Skeletal muscle satellite cell (primary cell): Measurements from ENCODE around the gene MAPK12.

Experiments
- H3K27me3 ChIP-seq: 2 replicates; pipeline ENCODE4 v1.7.0; 2013; ENCODE audit warnings: low read length; ENCODE audit not compliant: control insufficient read depth, insufficient read depth
- H3K36me3 ChIP-seq: 2 replicates; pipeline ENCODE4 v1.7.0; 2013; ENCODE audit warnings: mild to moderate bottlenecking, control low read depth, low read length; ENCODE audit not compliant: insufficient read depth
- H3K4me1 ChIP-seq: 2 replicates; pipeline ENCODE4 v1.7.0; 2013; ENCODE audit warnings: low read length; ENCODE audit not compliant: control insufficient read depth, insufficient read depth
- H3K4me2 ChIP-seq: 2 replicates; pipeline ENCODE4 v1.7.0; 2013; ENCODE audit warnings: mild to moderate bottlenecking, low read length
- H3K4me3 ChIP-seq: 2 replicates; pipeline ENCODE4 v1.7.0; 2013; ENCODE audit warnings: low read length
- H3K9ac ChIP-seq: 2 replicates; pipeline ENCODE4 v1.7.0; 2013; ENCODE audit warnings: mild to moderate bottlenecking, low read depth, low read length, moderate library complexity
- H3K9me3 ChIP-seq: replicated peaks from 2 replicates; pipeline ENCODE4 v1.7.0; 2013; ENCODE audit warnings: mild to moderate bottlenecking, control low read depth, low read length

Gene MAPK12

GRCh38 chr22:50246242-50247175 is 15.0 kb downstream of the MAPK12 start:
- peaks cover 20% of the 10 kb centered on the region for H3K36me3 ChIP-seq
- H3K9ac ChIP-seq = no peak overlapping the region
- H3K4me1 ChIP-seq = peaks cover 37% of the 10 kb centered on the region
- no peaks in the 10 kb centered on the region for H3K27me3 ChIP-seq
- H3K4me3 ChIP-seq = no peak overlapping the region
- H3K9me3 ChIP-seq = no peaks in the 10 kb centered on the region
- H3K4me2 ChIP-seq = peak overlapping the region; percentile 97

GRCh38 chr22:50245214-50246072 is 16.0 kb downstream of the MAPK12 start:
- peaks cover 32% of the 10 kb centered on the region for H3K4me1 ChIP-seq
- peak overlapping the region; percentile 100 for H3K4me3 ChIP-seq
- H3K36me3 ChIP-seq = peaks cover 20% of the 10 kb centered on the region
- peak overlapping the region; percentile 97 for H3K4me2 ChIP-seq
- no peaks in the 10 kb centered on the region for H3K9me3 ChIP-seq
- no peaks in the 10 kb centered on the region for H3K27me3 ChIP-seq
- peak overlapping the region; percentile 92 for H3K9ac ChIP-seq

GRCh38 chr22:50244420-50245213 is 16.9 kb downstream of the MAPK12 start, which contains the start of gene TUBGCP6:
TSS of gene TUBGCP6 (minus strand) at chr22:50245023. CDS start at chr22:50244459, 564 bp downstream.
- peaks cover 27% of the 10 kb centered on the region for H3K36me3 ChIP-seq
- H3K27me3 ChIP-seq = no peaks in the 10 kb centered on the region
- peak within 1 kb of the TSS; percentile 97 for H3K4me2 ChIP-seq
- H3K4me3 ChIP-seq = peak within 1 kb of the TSS; percentile 100
- H3K4me1 ChIP-seq = peaks cover 24% of the 10 kb centered on the region
- H3K9ac ChIP-seq = peak within 1 kb of the TSS; percentile 92
- no peaks in the 10 kb centered on the region for H3K9me3 ChIP-seq

GRCh38 chr22:50243685-50244419 is 17.6 kb downstream of the MAPK12 start:
- H3K4me1 ChIP-seq = peaks cover 23% of the 10 kb centered on the region
- H3K9ac ChIP-seq = peak overlapping the region; percentile 92
- H3K9me3 ChIP-seq = no peaks in the 10 kb centered on the region
- peak overlapping the region; percentile 97 for H3K4me2 ChIP-seq
- peaks cover 30% of the 10 kb centered on the region for H3K36me3 ChIP-seq
- no peaks in the 10 kb centered on the region for H3K27me3 ChIP-seq
- peak overlapping the region; percentile 100 for H3K4me3 ChIP-seq

GRCh38 chr22:50242406-50242949 is 19.0 kb downstream of the MAPK12 start:
- H3K4me3 ChIP-seq = peak overlapping the region; percentile 75
- peak overlapping the region; percentile 97 for H3K4me2 ChIP-seq
- H3K4me1 ChIP-seq = peaks cover 23% of the 10 kb centered on the region
- H3K36me3 ChIP-seq = peaks cover 28% of the 10 kb centered on the region
- no peaks in the 10 kb centered on the region for H3K27me3 ChIP-seq
- peak overlapping the region; percentile 23 for H3K9ac ChIP-seq
- H3K9me3 ChIP-seq = no peaks in the 10 kb centered on the region

GRCh38 chr22:50238755-50239154 is 22.7 kb downstream of the MAPK12 start:
- H3K36me3 ChIP-seq = peaks cover 10% of the 10 kb centered on the region
- no peak overlapping the region for H3K4me3 ChIP-seq
- H3K4me1 ChIP-seq = peaks cover 14% of the 10 kb centered on the region
- H3K9ac ChIP-seq = no peak overlapping the region
- H3K27me3 ChIP-seq = no peaks in the 10 kb centered on the region
- H3K9me3 ChIP-seq = no peaks in the 10 kb centered on the region
- no peak overlapping the region for H3K4me2 ChIP-seq

GRCh38 chr22:50236731-50237409 is 24.6 kb downstream of the MAPK12 start:
- Histone ChIP-seq H3K4me1 (peaks cover 7% of the 10 kb centered on the region), H3K4me2 (no peak overlapping the region), H3K36me3 (peaks cover 10% of the 10 kb centered on the region), H3K9me3 (no peaks in the 10 kb centered on the region), H3K4me3 (no peak overlapping the region), H3K27me3 (no peaks in the 10 kb centered on the region), H3K9ac (no peak overlapping the region)

- Histone ChIP-seq H3K4me2 (no peak overlapping the region), H3K9me3 (no peaks in the 10 kb centered on the region), H3K27me3 (no peaks in the 10 kb centered on the region), H3K4me1 (no peaks in the 10 kb centered on the region), H3K36me3 (peaks cover 6% of the 10 kb centered on the region), H3K9ac (no peak overlapping the region), H3K4me3 (no peak overlapping the region)
Measured at GRCh38 chr22:50233223-50233622, 28.3 kb downstream of the MAPK12 start.

- Histone ChIP-seq H3K27me3 (no peaks in the 10 kb centered on the region), H3K4me3 (no peak overlapping the region), H3K9ac (no peak overlapping the region), H3K9me3 (no peaks in the 10 kb centered on the region), H3K36me3 (peaks cover 9% of the 10 kb centered on the region), H3K4me2 (no peak overlapping the region), H3K4me1 (no peaks in the 10 kb centered on the region)
Measured at GRCh38 chr22:50232481-50233151, 28.9 kb downstream of the MAPK12 start.
